ENCODE results near the gene SUGCT.
"Not testable (repeated sequence)": the region's sequence is repeated elsewhere in the genome, so short reads cannot be mapped to it uniquely, and the experiment has no call there.

The SUGCT gene

DNA sequence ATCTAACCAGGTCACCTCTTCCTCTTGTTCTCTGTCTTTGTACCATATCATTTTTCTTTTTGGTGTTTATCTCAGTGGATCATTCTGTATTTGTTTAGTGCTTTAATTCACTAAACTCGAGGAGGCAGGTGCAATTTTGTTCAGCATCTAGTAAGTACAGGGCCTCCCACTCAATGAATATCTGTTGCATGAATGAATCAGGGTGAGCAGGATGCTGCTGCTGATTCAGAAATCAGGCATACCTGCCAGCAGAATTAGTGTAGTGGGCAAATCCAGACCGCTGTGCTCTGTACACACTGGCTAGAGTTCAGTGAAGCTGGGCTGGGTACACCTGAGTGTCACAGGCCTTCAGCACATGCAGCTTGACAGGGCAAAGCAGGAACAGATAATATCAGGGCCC is 511.9 kb downstream of the SUGCT start:
- H3K4me3 ChIP-seq (replicated peaks; ENCODE audit: insufficient read depth, low read length): no peak overlapping the region
- H3K27me3 ChIP-seq (ENCODE audit: insufficient read depth, poor library complexity, severe bottlenecking): no peaks in the 10 kb centered on the region
- TF ChIP-seq SPI1 (IDR thresholded peaks at IDR 0.05; ENCODE audit: borderline replicate concordance, low read depth): no peak
- DNase-seq (ENCODE audit: low read depth in 1 of 2, low spot score in 1 of 2): no peak
- no peak overlapping the region for H3K27ac ChIP-seq (replicated peaks)

DNA sequence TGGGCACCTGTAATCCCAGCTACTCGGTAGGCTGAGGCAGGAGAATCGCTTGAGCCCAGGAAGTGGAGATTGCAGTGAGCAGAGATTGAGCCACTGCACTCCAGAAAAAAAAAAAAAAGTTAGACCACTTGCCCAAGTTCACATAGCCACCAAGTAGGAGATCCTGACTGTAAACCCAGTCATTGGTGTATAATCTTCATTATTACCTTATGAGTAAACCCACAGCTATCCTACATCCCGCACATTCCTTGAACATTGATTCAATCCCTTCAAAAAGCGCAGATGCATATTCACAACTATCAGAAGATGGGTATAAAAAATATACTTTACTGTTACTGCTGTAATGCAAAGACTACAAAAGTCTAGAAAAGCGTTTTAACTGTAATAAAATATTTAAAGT is 512.9 kb downstream of the SUGCT start:
- no peak for DNase-seq (ENCODE audit: low read depth in 1 of 2, low spot score in 1 of 2)
- Histone ChIP-seq H3K4me3 (replicated peaks; ENCODE audit: insufficient read depth, low read length) (no peak overlapping the region), H3K27ac (replicated peaks) (no peak overlapping the region), H3K27me3 (ENCODE audit: insufficient read depth, poor library complexity, severe bottlenecking) (no peaks in the 10 kb centered on the region)
- TF ChIP-seq POLR2AphosphoS5 (IDR thresholded peaks at IDR 0.05; ENCODE audit: low read depth) (no peak), GABPA (IDR thresholded peaks at IDR 0.05; ENCODE audit: low read depth) (no peak), CTCF (IDR thresholded peaks at IDR 0.05; ENCODE audit: insufficient read depth, low read length) (no peak)
- TF ChIP-seq, protein P1, sequence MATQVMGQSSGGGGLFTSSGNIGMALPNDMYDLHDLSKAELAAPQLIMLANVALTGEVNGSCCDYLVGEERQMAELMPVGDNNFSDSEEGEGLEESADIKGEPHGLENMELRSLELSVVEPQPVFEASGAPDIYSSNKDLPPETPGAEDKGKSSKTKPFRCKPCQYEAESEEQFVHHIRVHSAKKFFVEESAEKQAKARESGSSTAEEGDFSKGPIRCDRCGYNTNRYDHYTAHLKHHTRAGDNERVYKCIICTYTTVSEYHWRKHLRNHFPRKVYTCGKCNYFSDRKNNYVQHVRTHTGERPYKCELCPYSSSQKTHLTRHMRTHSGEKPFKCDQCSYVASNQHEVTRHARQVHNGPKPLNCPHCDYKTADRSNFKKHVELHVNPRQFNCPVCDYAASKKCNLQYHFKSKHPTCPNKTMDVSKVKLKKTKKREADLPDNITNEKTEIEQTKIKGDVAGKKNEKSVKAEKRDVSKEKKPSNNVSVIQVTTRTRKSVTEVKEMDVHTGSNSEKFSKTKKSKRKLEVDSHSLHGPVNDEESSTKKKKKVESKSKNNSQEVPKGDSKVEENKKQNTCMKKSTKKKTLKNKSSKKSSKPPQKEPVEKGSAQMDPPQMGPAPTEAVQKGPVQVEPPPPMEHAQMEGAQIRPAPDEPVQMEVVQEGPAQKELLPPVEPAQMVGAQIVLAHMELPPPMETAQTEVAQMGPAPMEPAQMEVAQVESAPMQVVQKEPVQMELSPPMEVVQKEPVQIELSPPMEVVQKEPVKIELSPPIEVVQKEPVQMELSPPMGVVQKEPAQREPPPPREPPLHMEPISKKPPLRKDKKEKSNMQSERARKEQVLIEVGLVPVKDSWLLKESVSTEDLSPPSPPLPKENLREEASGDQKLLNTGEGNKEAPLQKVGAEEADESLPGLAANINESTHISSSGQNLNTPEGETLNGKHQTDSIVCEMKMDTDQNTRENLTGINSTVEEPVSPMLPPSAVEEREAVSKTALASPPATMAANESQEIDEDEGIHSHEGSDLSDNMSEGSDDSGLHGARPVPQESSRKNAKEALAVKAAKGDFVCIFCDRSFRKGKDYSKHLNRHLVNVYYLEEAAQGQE (IDR thresholded peaks at IDR 0.05; ENCODE audit: insufficient replicate concordance, low read depth): no peak

DNA sequence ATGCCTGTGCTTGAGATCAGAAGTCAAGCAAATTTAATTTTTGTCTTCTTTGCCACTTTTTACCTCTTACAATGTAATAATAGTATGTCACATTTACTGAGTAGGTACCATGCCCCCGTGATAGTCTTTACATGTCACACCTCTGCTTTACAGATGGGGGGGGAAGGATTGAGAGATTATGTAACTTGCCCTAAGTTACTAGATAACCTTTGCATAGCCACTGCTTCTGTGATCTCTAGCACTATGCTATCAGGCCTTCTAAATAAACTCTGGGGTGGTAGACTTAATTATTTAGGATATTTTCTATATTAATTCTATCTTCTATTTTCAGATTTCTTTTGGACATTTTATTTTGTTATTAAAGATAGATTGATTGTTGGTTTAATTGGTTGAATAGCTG is 514.4 kb downstream of the SUGCT start:
- H3K27ac ChIP-seq (replicated peaks): no peak overlapping the region
- no peak for DNase-seq (ENCODE audit: low read depth in 1 of 2, low spot score in 1 of 2)
- TF ChIP-seq GABPA (IDR thresholded peaks at IDR 0.05; ENCODE audit: low read depth) (no peak), SPI1 (IDR thresholded peaks at IDR 0.05; ENCODE audit: borderline replicate concordance, low read depth) (no peak), POLR2AphosphoS5 (IDR thresholded peaks at IDR 0.05; ENCODE audit: low read depth) (no peak), CTCF (IDR thresholded peaks at IDR 0.05; ENCODE audit: insufficient read depth, low read length) (no peak)
- TF ChIP-seq, protein P1 (IDR thresholded peaks at IDR 0.05; ENCODE audit: insufficient replicate concordance, low read depth): no peak
- no peaks in the 10 kb centered on the region for H3K27me3 ChIP-seq (ENCODE audit: insufficient read depth, poor library complexity, severe bottlenecking)
- H3K4me3 ChIP-seq (replicated peaks; ENCODE audit: insufficient read depth, low read length): no peak overlapping the region

DNA sequence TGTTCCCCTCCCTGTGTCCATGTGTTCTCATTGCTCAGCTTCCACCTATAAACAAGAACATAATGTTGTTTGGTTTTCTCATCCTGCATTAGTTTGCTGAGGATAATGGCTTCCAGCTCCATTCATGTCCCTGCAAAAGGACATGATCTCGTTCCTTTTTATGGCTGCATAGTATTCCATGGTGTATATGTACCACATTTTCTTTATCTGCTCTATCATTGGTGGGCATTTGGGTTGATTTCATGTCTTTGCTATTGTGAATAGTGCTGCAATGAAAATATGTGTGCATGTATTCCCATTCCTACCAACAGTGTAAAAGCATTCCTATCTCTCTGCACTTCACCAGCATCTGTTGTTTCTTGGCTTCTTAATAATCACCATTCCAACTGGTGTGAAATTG is 516.1 kb downstream of the SUGCT start:
- H3K27ac ChIP-seq (replicated peaks); H3K4me3 ChIP-seq (replicated peaks; ENCODE audit: insufficient read depth, low read length); DNase-seq (ENCODE audit: low read depth in 1 of 2, low spot score in 1 of 2); H3K27me3 ChIP-seq (ENCODE audit: insufficient read depth, poor library complexity, severe bottlenecking): not testable (repeated sequence)

GRCh38 chr7:40654171-40654570 is 519.4 kb downstream of the SUGCT start:
- no peak for DNase-seq (ENCODE audit: low read depth in 1 of 2, low spot score in 1 of 2)
- H3K27ac ChIP-seq (replicated peaks): no peak overlapping the region
- no peak overlapping the region for H3K4me3 ChIP-seq (replicated peaks; ENCODE audit: insufficient read depth, low read length)
- TF ChIP-seq SPI1 (IDR thresholded peaks at IDR 0.05; ENCODE audit: borderline replicate concordance, low read depth) (no peak), POLR2AphosphoS5 (IDR thresholded peaks at IDR 0.05; ENCODE audit: low read depth) (no peak), GABPA (IDR thresholded peaks at IDR 0.05; ENCODE audit: low read depth) (no peak), CTCF (IDR thresholded peaks at IDR 0.05; ENCODE audit: insufficient read depth, low read length) (no peak)
- TF ChIP-seq, protein P1 (IDR thresholded peaks at IDR 0.05; ENCODE audit: insufficient replicate concordance, low read depth): no peak
- H3K27me3 ChIP-seq (ENCODE audit: insufficient read depth, poor library complexity, severe bottlenecking): peaks cover 2% of the 10 kb centered on the region
